Naive thymus-derived CD4-positive, alpha-beta T cell (primary cell): Measurements from ENCODE around the gene TNC. TPM values are rescaled to one million over a fixed set of nuclear protein-coding genes. Genes with fewer than 3 reads are reported as not detected.

Experiments used
- ATAC-seq: fragments of 150-1000 bp; cut with Tn5 transposase; 2 replicates; pipeline ENCODE4 v1.10.0; 2021; ENCODE audit warnings: mild to moderate bottlenecking, moderate library complexity
- CTCF ChIA-PET: fragments of 350-600 bp; sonication (Branson Sonifier 250); formaldehyde crosslinking; loops from one replicate; lab custom pipeline; 2021; ENCODE audit warnings: antibody characterized with exemption; lab: Charles Lee
- POLR2A ChIA-PET: fragments of 350-600 bp; sonication (Branson Sonifier 250); formaldehyde crosslinking; loops from one replicate; lab custom pipeline; 2021; ENCODE audit warnings: antibody characterized with exemption, inconsistent platforms; lab: Charles Lee
- DNase-seq, 9 donors: peaks; one replicate each; pipeline versions ENCODE4 v3.0.0 to v3.0.0-alpha.2; 2020 to 2022; ENCODE audit warnings: mixed read lengths in 1 of 9
- H3K27ac ChIP-seq: one replicate; pipeline ENCODE4 v1.7.0; 2013; ENCODE audit warnings: mild to moderate bottlenecking, low read depth, low read length, moderate library complexity
- H3K27me3 ChIP-seq, 2 donors: one replicate each; pipeline ENCODE4 v1.7.0; 2013; ENCODE audit warnings: low read length in 2 of 2, mild to moderate bottlenecking in 2 of 2, moderate library complexity in 2 of 2; ENCODE audit not compliant: control insufficient read depth in 2 of 2, insufficient read depth in 2 of 2
- H3K36me3 ChIP-seq, 3 experiments: 1 replicate in 2 of 3; 2 replicates in 1 of 3; pipeline ENCODE4 v1.7.0; 2013; ENCODE audit warnings: low read length in 3 of 3, mild to moderate bottlenecking in 3 of 3, moderate library complexity in 1 of 3; ENCODE audit not compliant: insufficient read depth in 3 of 3, control insufficient read depth in 2 of 3
- H3K4me1 ChIP-seq, 2 donors: one replicate each; pipeline ENCODE4 v1.7.0; 2013; ENCODE audit warnings: low read length in 2 of 2, mild to moderate bottlenecking in 2 of 2, moderate library complexity in 1 of 2; ENCODE audit not compliant: control insufficient read depth in 2 of 2, insufficient read depth in 2 of 2
- H3K4me3 ChIP-seq: 2 replicates; pipeline ENCODE4 v1.7.0; 2013; ENCODE audit warnings: mild to moderate bottlenecking, low read length
- H3K9me3 ChIP-seq, 3 experiments: 1 replicate in 2 of 3; 2 replicates in 1 of 3; pipeline ENCODE4 v1.7.0; 2013; ENCODE audit warnings: low read length in 3 of 3; ENCODE audit not compliant: control insufficient read depth in 2 of 3
- H3K27ac Mint-ChIP-seq, 9 donors: one replicate each; pipeline ENCODE4 v1.8.0; 2020 to 2022; ENCODE audit warnings: mixed read lengths in 9 of 9, mild to moderate bottlenecking in 8 of 9, moderate library complexity in 5 of 9, inconsistent platforms in 2 of 9
- H3K27me3 Mint-ChIP-seq, 5 donors: one replicate each; pipeline ENCODE4 v1.8.0; 2021 to 2022; ENCODE audit warnings: mixed read lengths in 5 of 5, mild to moderate bottlenecking in 1 of 5
- H3K36me3 Mint-ChIP-seq, 5 donors: one replicate each; pipeline ENCODE4 v1.8.0; 2020 to 2022; ENCODE audit warnings: mixed read lengths in 5 of 5, mild to moderate bottlenecking in 3 of 5, inconsistent platforms in 1 of 5
- H3K4me1 Mint-ChIP-seq, 7 donors: one replicate each; pipeline ENCODE4 v1.8.0; 2020 to 2022; ENCODE audit warnings: mixed read lengths in 7 of 7, mild to moderate bottlenecking in 3 of 7, inconsistent platforms in 1 of 7
- H3K4me3 Mint-ChIP-seq, 10 donors: one replicate each; pipeline ENCODE4 v1.8.0; 2020 to 2022; ENCODE audit warnings: mild to moderate bottlenecking in 10 of 10, mixed read lengths in 10 of 10, moderate library complexity in 6 of 10, inconsistent platforms in 2 of 10
- H3K9me3 Mint-ChIP-seq, 11 donors: one replicate each; pipeline ENCODE4 v1.8.0; 2020 to 2022; ENCODE audit warnings: mixed read lengths in 11 of 11, mild to moderate bottlenecking in 4 of 11, inconsistent platforms in 1 of 11, moderate library complexity in 1 of 11
- intact Hi-C, 2 donors: fragments of 100-400 bp; cut with micrococcal nuclease; formaldehyde crosslinking; loops; one replicate each; pipeline ENCODE4 v1.15.1; 2023
- polyA plus RNA-seq, 2 donors: library from polyadenylated mRNA; unstranded; fragments of 300-500 nt; fragmentation: Illumina TruSeq; gene quantifications; one replicate each; pipeline ENCODE4 v1.2.3, GENCODE V29; 2021
- total RNA-seq, 6 experiments: library from RNA in 5 of 6; stranded (reverse) in 5 of 6; gene quantifications; 1 replicate in 5 of 6; 2 replicates in 1 of 6; pipeline ENCODE4 v1.2.3 and lab custom pipeline; 2021 to 2026

TNC gene
- total and polyA plus RNA-seq, 7 experiments from 2014 or later: 0.22 TPM; not detected in 6

- H3K9me3 ChIP-seq: no peaks in the 10 kb centered on the region
- no peak for ATAC-seq
- no peaks in the 10 kb centered on the region for H3K4me1 ChIP-seq
- Mint-ChIP-seq H3K27me3 (peaks cover 0 to 16% (median 0%) of the 10 kb centered on the region in 5 donors), H3K9me3 (no peaks in the 10 kb centered on the region), H3K27ac (peak overlapping the region in 1 of 9 donors; percentile 39), H3K4me1 (no peaks in the 10 kb centered on the region), H3K4me3 (no peak overlapping the region), H3K36me3 (no peaks in the 10 kb centered on the region)
- no peak overlapping the region for H3K4me3 ChIP-seq
- DNase-seq: no peak
- ChIA-PET POLR2A (no interaction called here), CTCF (no interaction called here)
- no peaks in the 10 kb centered on the region for H3K36me3 ChIP-seq
- H3K27me3 ChIP-seq: no peaks in the 10 kb centered on the region
- intact Hi-C loops: no loop called here
- H3K27ac ChIP-seq: no peak overlapping the region
Observed at GRCh38 chr9:115084709-115085108, 33.2 kb downstream of the TNC start.

- H3K4me1 ChIP-seq: no peaks in the 10 kb centered on the region
- Mint-ChIP-seq H3K9me3 (no peaks in the 10 kb centered on the region), H3K4me3 (no peak overlapping the region), H3K36me3 (no peaks in the 10 kb centered on the region), H3K27me3 (peaks cover 0 to 18% (median 0%) of the 10 kb centered on the region in 5 donors), H3K27ac (peak overlapping the region in 1 of 9 donors; percentile 39), H3K4me1 (no peaks in the 10 kb centered on the region)
- H3K36me3 ChIP-seq: no peaks in the 10 kb centered on the region
- ChIA-PET CTCF (no interaction called here), POLR2A (no interaction called here)
- H3K9me3 ChIP-seq: no peaks in the 10 kb centered on the region
- H3K27me3 ChIP-seq: no peaks in the 10 kb centered on the region
- H3K4me3 ChIP-seq: no peak overlapping the region
- intact Hi-C loops: no loop called here
- ATAC-seq (no peak), DNase-seq (no peak)
- H3K27ac ChIP-seq: no peak overlapping the region
Observed at GRCh38 chr9:115084157-115084556, 33.8 kb downstream of the TNC start.

GRCh38 chr9:115080242-115080641 is 37.7 kb downstream of the TNC start:
- H3K27me3 Mint-ChIP-seq: peaks cover 0 to 20% (median 0%) of the 10 kb centered on the region in 5 donors
- H3K27ac ChIP-seq: no peak overlapping the region
- no peaks in the 10 kb centered on the region for H3K36me3 Mint-ChIP-seq
- no peaks in the 10 kb centered on the region for H3K27me3 ChIP-seq
- H3K4me1 ChIP-seq: no peaks in the 10 kb centered on the region
- intact Hi-C loops: no loop called here
- no peaks in the 10 kb centered on the region for H3K36me3 ChIP-seq
- no peak for ATAC-seq
- POLR2A ChIA-PET: no interaction called here
- no peak overlapping the region for H3K4me3 Mint-ChIP-seq
- H3K4me3 ChIP-seq: no peak overlapping the region
- no peaks in the 10 kb centered on the region for H3K4me1 Mint-ChIP-seq
- no peak for DNase-seq
- H3K9me3 ChIP-seq: no peaks in the 10 kb centered on the region
- CTCF ChIA-PET: no interaction called here
- H3K27ac Mint-ChIP-seq: no peak overlapping the region
- no peaks in the 10 kb centered on the region for H3K9me3 Mint-ChIP-seq

- H3K36me3 Mint-ChIP-seq: no peaks in the 10 kb centered on the region
- no peak overlapping the region for H3K4me3 Mint-ChIP-seq
- no peak overlapping the region for H3K4me3 ChIP-seq
- no peaks in the 10 kb centered on the region for H3K27me3 ChIP-seq
- no peaks in the 10 kb centered on the region for H3K36me3 ChIP-seq
- H3K4me1 Mint-ChIP-seq: no peaks in the 10 kb centered on the region
- intact Hi-C loops: no loop called here
- H3K27me3 Mint-ChIP-seq: peaks cover 0 to 20% (median 0%) of the 10 kb centered on the region in 5 donors
- H3K9me3 ChIP-seq: no peaks in the 10 kb centered on the region
- POLR2A ChIA-PET: no interaction called here
- no peak for ATAC-seq
- H3K4me1 ChIP-seq: no peaks in the 10 kb centered on the region
- H3K27ac ChIP-seq: no peak overlapping the region
- CTCF ChIA-PET: no interaction called here
- H3K9me3 Mint-ChIP-seq: no peaks in the 10 kb centered on the region
- no peak overlapping the region for H3K27ac Mint-ChIP-seq
- no peak for DNase-seq
Observed at GRCh38 chr9:115079156-115079555, 38.8 kb downstream of the TNC start.

- ChIA-PET POLR2A (no interaction called here), CTCF (no interaction called here)
- no peaks in the 10 kb centered on the region for H3K27me3 ChIP-seq
- peaks cover 0 to 2% (median 0%) of the 10 kb centered on the region in 7 donors for H3K4me1 Mint-ChIP-seq
- H3K27ac ChIP-seq: no peak overlapping the region
- no peak overlapping the region for H3K27ac Mint-ChIP-seq
- ATAC-seq (no peak), DNase-seq (no peak)
- no peaks in the 10 kb centered on the region for H3K9me3 ChIP-seq
- no peaks in the 10 kb centered on the region for H3K36me3 ChIP-seq
- no peak overlapping the region for H3K4me3 Mint-ChIP-seq
- peaks cover 11 to 29% (median 12%) of the 10 kb centered on the region in 5 donors for H3K27me3 Mint-ChIP-seq
- no peaks in the 10 kb centered on the region for H3K9me3 Mint-ChIP-seq
- no peaks in the 10 kb centered on the region for H3K36me3 Mint-ChIP-seq
- intact Hi-C loops: no loop called here
- no peaks in the 10 kb centered on the region for H3K4me1 ChIP-seq
- no peak overlapping the region for H3K4me3 ChIP-seq
Observed at GRCh38 chr9:115073456-115073855, 44.5 kb downstream of the TNC start.

- peaks cover 14 to 42% (median 23%) of the 10 kb centered on the region in 5 donors for H3K27me3 Mint-ChIP-seq
- Histone ChIP-seq H3K36me3 (no peaks in the 10 kb centered on the region), H3K4me1 (no peaks in the 10 kb centered on the region), H3K4me3 (no peak overlapping the region), H3K27me3 (no peaks in the 10 kb centered on the region), H3K9me3 (no peaks in the 10 kb centered on the region), H3K27ac (no peak overlapping the region)
- ChIA-PET CTCF (no interaction called here), POLR2A (no interaction called here)
- H3K4me3 Mint-ChIP-seq: no peak overlapping the region
- no peaks in the 10 kb centered on the region for H3K36me3 Mint-ChIP-seq
- H3K27ac Mint-ChIP-seq: no peak overlapping the region
- ATAC-seq (no peak), DNase-seq (no peak)
- H3K9me3 Mint-ChIP-seq: no peaks in the 10 kb centered on the region
- intact Hi-C loops: no loop called here
- H3K4me1 Mint-ChIP-seq: peaks cover 0 to 2% (median 0%) of the 10 kb centered on the region in 7 donors
Observed at GRCh38 chr9:115071176-115071575, 46.8 kb downstream of the TNC start.

- DNase-seq (no peak), ATAC-seq (no peak)
- peaks cover 22 to 42% (median 28%) of the 10 kb centered on the region in 5 donors for H3K27me3 Mint-ChIP-seq
- Histone ChIP-seq H3K4me1 (no peaks in the 10 kb centered on the region), H3K36me3 (no peaks in the 10 kb centered on the region), H3K27me3 (no peaks in the 10 kb centered on the region), H3K4me3 (no peak overlapping the region), H3K27ac (no peak overlapping the region), H3K9me3 (no peaks in the 10 kb centered on the region)
- no peak overlapping the region for H3K4me3 Mint-ChIP-seq
- H3K4me1 Mint-ChIP-seq: peaks cover 0 to 2% (median 0%) of the 10 kb centered on the region in 7 donors
- intact Hi-C loops: no loop called here
- no peak overlapping the region for H3K27ac Mint-ChIP-seq
- ChIA-PET CTCF (no interaction called here), POLR2A (no interaction called here)
- H3K36me3 Mint-ChIP-seq: no peaks in the 10 kb centered on the region
- peaks cover 0 to 1% (median 0%) of the 10 kb centered on the region in 11 donors for H3K9me3 Mint-ChIP-seq
Observed at GRCh38 chr9:115069771-115070170, 48.2 kb downstream of the TNC start.
